ENCODE data around the gene COA6. TPM values are rescaled to one million over a fixed set of nuclear protein-coding genes. Genes with fewer than 3 reads are reported as not detected.

The COA6 gene
- total RNA-seq, 2 donors from 2014 or later, result 23.1 to 36.4 TPM

- Histone ChIP-seq H3K4me3 (no peak overlapping the region), H3K27me3 (no peaks in the 10 kb centered on the region), H3K36me3 (peaks cover 33% of the 10 kb centered on the region), H3K27ac (no peak overlapping the region), H3K9me3 (no peaks in the 10 kb centered on the region), H3K4me1 (no peaks in the 10 kb centered on the region)
- DNase-seq (ENCODE audit: low spot score), result no peak
- TF ChIP-seq CTCF (IDR thresholded peaks at IDR 0.05), result no peak
Measured at GRCh38 chr1:234427950-234428646, 54.8 kb downstream of the COA6 start.

- Histone ChIP-seq H3K27me3 (no peaks in the 10 kb centered on the region), H3K4me3 (no peak overlapping the region), H3K4me1 (no peaks in the 10 kb centered on the region), H3K27ac (no peak overlapping the region), H3K36me3 (peaks cover 32% of the 10 kb centered on the region), H3K9me3 (no peaks in the 10 kb centered on the region)
- no peak for TF ChIP-seq CTCF (IDR thresholded peaks at IDR 0.05)
- DNase-seq (ENCODE audit: low spot score), result no peak
Measured at GRCh38 chr1:234429434-234429806, 56.2 kb downstream of the COA6 start.

- no peak for TF ChIP-seq CTCF (IDR thresholded peaks at IDR 0.05)
- no peaks in the 10 kb centered on the region for H3K4me1 ChIP-seq
- H3K27ac ChIP-seq, result no peak overlapping the region
- H3K36me3 ChIP-seq, result peaks cover 22% of the 10 kb centered on the region
- no peaks in the 10 kb centered on the region for H3K27me3 ChIP-seq
- no peak overlapping the region for H3K4me3 ChIP-seq
- no peak for DNase-seq (ENCODE audit: low spot score)
- H3K9me3 ChIP-seq, result no peaks in the 10 kb centered on the region
Measured at GRCh38 chr1:234430691-234431090, 57.4 kb downstream of the COA6 start.

- Histone ChIP-seq H3K4me3 (no peak overlapping the region), H3K27ac (no peak overlapping the region), H3K36me3 (peaks cover 22% of the 10 kb centered on the region), H3K9me3 (no peaks in the 10 kb centered on the region), H3K4me1 (no peaks in the 10 kb centered on the region), H3K27me3 (no peaks in the 10 kb centered on the region)
- no peak for TF ChIP-seq CTCF (IDR thresholded peaks at IDR 0.05)
- DNase-seq (ENCODE audit: low spot score), result no peak
Measured at GRCh38 chr1:234431255-234431654, 58.0 kb downstream of the COA6 start.

- no peak for TF ChIP-seq CTCF (IDR thresholded peaks at IDR 0.05)
- H3K27me3 ChIP-seq, result no peaks in the 10 kb centered on the region
- peaks cover 18% of the 10 kb centered on the region for H3K36me3 ChIP-seq
- H3K27ac ChIP-seq, result no peak overlapping the region
- no peak for DNase-seq (ENCODE audit: low spot score)
- no peaks in the 10 kb centered on the region for H3K9me3 ChIP-seq
- H3K4me1 ChIP-seq, result peaks cover 0 to 4% of the 10 kb centered on the region in 2 donors
- H3K4me3 ChIP-seq, result no peak overlapping the region
Measured at GRCh38 chr1:234433563-234434285, 60.5 kb downstream of the COA6 start.

Other genes starting within 250 kb of the COA6 start
- 10 to 100 TPM in 1 of 2 donors, 1 to 10 TPM in 1; 5.5 to 11.3 TPM for gene TARBP1, start 105.7 kb downstream of the COA6 start, total RNA-seq
- 10 to 100 TPM; 74.5 to 76.3 TPM for gene IRF2BP2, start 236.7 kb downstream of the COA6 start, total RNA-seq

All from right atrium auricular region (tissue), 2 donors.